ENCODE measurements around the gene NRXN2. TPM values are rescaled to one million over a fixed set of nuclear protein-coding genes. Genes with fewer than 3 reads are reported as not detected.

The NRXN2 gene
- total RNA-seq, 1 donor from 2014 or later, result 2.2 TPM

GRCh38 chr11:64580412-64580811 lies 142.6 kb downstream of the NRXN2 start:
- Histone ChIP-seq H3K4me3 (no peak overlapping the region), H3K9ac (no peak overlapping the region), H3K4me1 (no peaks in the 10 kb centered on the region), H3F3A (ENCODE audit: low read depth) (no peaks in the 10 kb centered on the region), H3K9me3 (ENCODE audit: low read depth) (no peaks in the 10 kb centered on the region), H3K36me3 (no peaks in the 10 kb centered on the region), H3K4me2 (no peak overlapping the region), H3K27me3 (no peaks in the 10 kb centered on the region), H3K79me2 (ENCODE audit: low read depth) (no peaks in the 10 kb centered on the region), H4K20me1 (ENCODE audit: low read depth) (no peaks in the 10 kb centered on the region), H3K27ac (no peak overlapping the region), H2AFZ (replicated peaks) (no peak overlapping the region)
- H3K27me3 Mint-ChIP-seq (ENCODE audit: insufficient read depth, low read depth), result peaks cover 14% of the 10 kb centered on the region
- DNase-seq (ENCODE audit: low spot score), result no peak
- no peak for TF ChIP-seq CTCF (IDR thresholded peaks at IDR 0.05)
- no peak overlapping the region for H3K4me3 Mint-ChIP-seq
- H3K4me1 Mint-ChIP-seq, result peaks cover 17% of the 10 kb centered on the region
- H3K36me3 Mint-ChIP-seq, result no peaks in the 10 kb centered on the region
- H3K27ac Mint-ChIP-seq, result peak overlapping the region; percentile 9
- no peaks in the 10 kb centered on the region for H3K9me3 Mint-ChIP-seq

- Histone ChIP-seq H3K4me1 (peaks cover 5% of the 10 kb centered on the region), H3K27me3 (no peaks in the 10 kb centered on the region), H3K36me3 (no peaks in the 10 kb centered on the region), H3F3A (ENCODE audit: low read depth) (no peaks in the 10 kb centered on the region), H3K79me2 (ENCODE audit: low read depth) (no peaks in the 10 kb centered on the region), H2AFZ (replicated peaks) (no peak overlapping the region), H3K9ac (no peak overlapping the region), H3K4me3 (no peak overlapping the region), H3K4me2 (no peak overlapping the region), H4K20me1 (ENCODE audit: low read depth) (no peaks in the 10 kb centered on the region), H3K9me3 (ENCODE audit: low read depth) (no peaks in the 10 kb centered on the region), H3K27ac (no peak overlapping the region)
- no peaks in the 10 kb centered on the region for H3K36me3 Mint-ChIP-seq
- no peak for TF ChIP-seq CTCF (IDR thresholded peaks at IDR 0.05)
- TF ChIP-seq EZH2phosphoT487 (IDR thresholded peaks at IDR 0.05), result no peak
- no peak for TF ChIP-seq EZH2 (IDR thresholded peaks at IDR 0.05)
- H3K27ac Mint-ChIP-seq, result no peak overlapping the region
- H3K9me3 Mint-ChIP-seq, result no peaks in the 10 kb centered on the region
- H3K4me3 Mint-ChIP-seq, result no peak overlapping the region
- no peak for DNase-seq (ENCODE audit: low spot score)
- peaks cover 15% of the 10 kb centered on the region for H3K4me1 Mint-ChIP-seq
- peaks cover 10% of the 10 kb centered on the region for H3K27me3 Mint-ChIP-seq (ENCODE audit: insufficient read depth, low read depth)
Observed at GRCh38 chr11:64577202-64577601, 145.8 kb downstream of the NRXN2 start.

GRCh38 chr11:64572143-64572542 lies 150.9 kb downstream of the NRXN2 start:
- Histone ChIP-seq H2AFZ (replicated peaks) (peak overlapping the region; percentile 44), H3K9me3 (ENCODE audit: low read depth) (no peaks in the 10 kb centered on the region), H3K27me3 (no peaks in the 10 kb centered on the region), H4K20me1 (ENCODE audit: low read depth) (no peaks in the 10 kb centered on the region), H3K4me1 (peaks cover 17% of the 10 kb centered on the region), H3F3A (ENCODE audit: low read depth) (peaks cover 1% of the 10 kb centered on the region), H3K4me3 (no peak overlapping the region), H3K36me3 (no peaks in the 10 kb centered on the region), H3K27ac (no peak overlapping the region), H3K9ac (no peak overlapping the region), H3K79me2 (ENCODE audit: low read depth) (no peaks in the 10 kb centered on the region), H3K4me2 (no peak overlapping the region)
- H3K4me3 Mint-ChIP-seq, result no peak overlapping the region
- TF ChIP-seq EZH2phosphoT487 (IDR thresholded peaks at IDR 0.05), result no peak
- no peak for TF ChIP-seq EZH2 (IDR thresholded peaks at IDR 0.05)
- no peak for TF ChIP-seq CTCF (IDR thresholded peaks at IDR 0.05)
- H3K9me3 Mint-ChIP-seq, result no peaks in the 10 kb centered on the region
- peak overlapping the region; percentile 59 for H3K27ac Mint-ChIP-seq
- H3K4me1 Mint-ChIP-seq, result peaks cover 28% of the 10 kb centered on the region
- H3K36me3 Mint-ChIP-seq, result no peaks in the 10 kb centered on the region
- DNase-seq (ENCODE audit: low spot score), result no peak
- H3K27me3 Mint-ChIP-seq (ENCODE audit: insufficient read depth, low read depth), result peaks cover 9% of the 10 kb centered on the region
